OCI-LY1 (cell line): ENCODE results near the gene AGPAT3.

Experiments used
- H2AFZ ChIP-seq: fragments of 200-600 bp; sonication (generic), shearing (Covaris generic); 2 replicates; pipeline ENCODE4 v1.6.0; 2014; ENCODE audit warnings: antibody characterized with exemption, mild to moderate bottlenecking, low read length
- H3F3A ChIP-seq: fragments of 200-600 bp; sonication (generic), shearing (Covaris generic); 2 replicates; pipeline ENCODE4 v1.6.0; 2014; ENCODE audit warnings: mild to moderate bottlenecking, antibody characterized with exemption, low read length, moderate library complexity; ENCODE audit not compliant: insufficient read depth
- H3K27ac ChIP-seq: fragments of 200-600 bp; sonication (generic); 2 replicates; pipeline ENCODE4 v1.5.1; 2014; ENCODE audit warnings: low read length, mixed run types, mild to moderate bottlenecking, low read depth; ENCODE audit not compliant: poor library complexity, severe bottlenecking
- H3K27me3 ChIP-seq: fragments of 200-600 bp; sonication (generic); 2 replicates; pipeline ENCODE4 v1.6.0; 2014; ENCODE audit warnings: antibody characterized with exemption, mild to moderate bottlenecking, low read length, moderate library complexity; ENCODE audit not compliant: insufficient read depth
- H3K36me3 ChIP-seq: fragments of 200-600 bp; sonication (generic); 2 replicates; pipeline ENCODE4 v1.6.1; 2014; ENCODE audit warnings: mild to moderate bottlenecking, antibody characterized with exemption, low read length, moderate library complexity, mixed read lengths; ENCODE audit not compliant: insufficient read depth
- H3K4me1 ChIP-seq: fragments of 200-600 bp; sonication (generic); 2 replicates; pipeline ENCODE4 v1.5.1; 2014; ENCODE audit warnings: mild to moderate bottlenecking, low read length, moderate library complexity; ENCODE audit not compliant: insufficient read depth, severe bottlenecking
- H3K4me2 ChIP-seq: fragments of 200-600 bp; sonication (generic), shearing (Covaris generic); 2 replicates; pipeline ENCODE4 v1.6.1; 2014; ENCODE audit warnings: low read length
- H3K4me3 ChIP-seq: fragments of 200-600 bp; sonication (generic); 2 replicates; pipeline ENCODE4 v1.5.1; 2014; ENCODE audit warnings: low read length, low read depth, mild to moderate bottlenecking, mixed read lengths; ENCODE audit not compliant: poor library complexity, severe bottlenecking
- H3K79me2 ChIP-seq: fragments of 200-600 bp; shearing (Covaris generic); 2 replicates; pipeline ENCODE4 v1.6.1; 2016; ENCODE audit warnings: mixed run types, low read length, mixed read lengths; ENCODE audit not compliant: insufficient read depth
- H3K9ac ChIP-seq: fragments of 200-600 bp; sonication (generic), shearing (Covaris generic); 2 replicates; pipeline ENCODE4 v1.6.1; 2014; ENCODE audit warnings: mild to moderate bottlenecking, low read length, mixed read lengths
- H3K9me2 ChIP-seq: fragments of 200-600 bp; sonication (generic), shearing (Covaris generic); 2 replicates; pipeline ENCODE4 v1.6.1; 2014; ENCODE audit warnings: low read depth, mild to moderate bottlenecking, low read length, mixed read lengths
- H3K9me3 ChIP-seq: fragments of 200-600 bp; shearing (Covaris generic); 2 replicates; pipeline ENCODE4 v1.6.1; 2014; ENCODE audit warnings: low read length, mixed read lengths
- H4K20me1 ChIP-seq: fragments of 200-600 bp; sonication (generic), shearing (Covaris generic); 2 replicates; pipeline ENCODE4 v1.6.0; 2016; ENCODE audit warnings: mild to moderate bottlenecking, low read length; ENCODE audit not compliant: insufficient read depth
- CTCF ChIP-seq: fragments of 200-600 bp; sonication (generic), shearing (Covaris generic); IDR thresholded peaks from 2 replicates; pipeline ENCODE4 v1.5.1; 2017; ENCODE audit warnings: mild to moderate bottlenecking, antibody characterized with exemption, low read length, moderate library complexity, mixed read lengths
- EZH2 ChIP-seq: fragments of 200-600 bp; sonication (generic), shearing (Covaris generic); IDR thresholded peaks from 2 replicates; pipeline ENCODE4 v1.8.0; 2017; ENCODE audit warnings: borderline replicate concordance, mixed run types, mild to moderate bottlenecking, antibody characterized with exemption, low read length, moderate library complexity, mixed read lengths

Gene AGPAT3

GRCh38 chr21:43835050-43835449 is 30.0 kb upstream of the AGPAT3 start:
- Histone ChIP-seq H3K4me3 (no peak overlapping the region), H3K27ac (no peak overlapping the region), H3K9me2 (no peaks in the 10 kb centered on the region), H3K4me2 (no peak overlapping the region), H3F3A (no peaks in the 10 kb centered on the region), H4K20me1 (no peaks in the 10 kb centered on the region), H3K79me2 (no peaks in the 10 kb centered on the region), H2AFZ (no peak overlapping the region), H3K27me3 (peaks cover 38% of the 10 kb centered on the region), H3K4me1 (no peaks in the 10 kb centered on the region), H3K9ac (no peak overlapping the region), H3K9me3 (0 out of 2 replicates have a peak, but pooled peaks cover 3% of the 10 kb centered on the region), H3K36me3 (no peaks in the 10 kb centered on the region; the same call in 1 of the 2 replicates)
- TF ChIP-seq CTCF (no peak), EZH2 (no peak)

- Histone ChIP-seq H3K27me3 (peaks cover 38% of the 10 kb centered on the region), H3K9me2 (no peaks in the 10 kb centered on the region), H3K27ac (no peak overlapping the region), H3K36me3 (no peaks in the 10 kb centered on the region; the same call in 1 of the 2 replicates), H2AFZ (no peak overlapping the region), H3K4me3 (no peak overlapping the region), H3K79me2 (no peaks in the 10 kb centered on the region), H3K9me3 (0 out of 2 replicates have a peak, but pooled peaks cover 3% of the 10 kb centered on the region), H3K4me2 (no peak overlapping the region), H3F3A (no peaks in the 10 kb centered on the region), H4K20me1 (no peaks in the 10 kb centered on the region), H3K9ac (no peak overlapping the region), H3K4me1 (no peaks in the 10 kb centered on the region)
- no peak for TF ChIP-seq EZH2
- TF ChIP-seq CTCF, result no peak
Measured at GRCh38 chr21:43835861-43836260, 29.2 kb upstream of the AGPAT3 start.

- Histone ChIP-seq H3K4me2 (no peak overlapping the region), H3K36me3 (no peaks in the 10 kb centered on the region; the same call in 1 of the 2 replicates), H3K9me3 (0 out of 2 replicates have a peak, but pooled peaks cover 3% of the 10 kb centered on the region), H3K9ac (no peak overlapping the region), H3K27me3 (peaks cover 38% of the 10 kb centered on the region), H3K4me3 (no peak overlapping the region), H2AFZ (no peak overlapping the region), H3K27ac (no peak overlapping the region), H3K4me1 (no peaks in the 10 kb centered on the region), H4K20me1 (no peaks in the 10 kb centered on the region), H3K9me2 (no peaks in the 10 kb centered on the region), H3K79me2 (no peaks in the 10 kb centered on the region), H3F3A (no peaks in the 10 kb centered on the region)
- TF ChIP-seq CTCF (no peak), EZH2 (no peak)
Measured at GRCh38 chr21:43836616-43837015, 28.4 kb upstream of the AGPAT3 start.
